A549 (cell line): ENCODE measurements around the gene KLRD1.

ENCODE experiments used
- MAX ChIP-seq: IDR thresholded peaks from 2 replicates; pipeline ENCODE4 v1.6.1; 2012
- POLR2A ChIP-seq: IDR thresholded peaks from 2 replicates; pipeline ENCODE4 v1.6.1; 2012; ENCODE audit warnings: mild to moderate bottlenecking, low read length
- RAD21 ChIP-seq, 2 experiments: fragments of >200 bp in 1 of 2; sonication (Bioruptor Twin) in 1 of 2; formaldehyde crosslinking in 1 of 2; IDR thresholded peaks in 1 of 2; conservative IDR thresholded peaks in 1 of 2; 2 replicates in 1 of 2; 3 replicates in 1 of 2; pipeline ENCODE4 v1.6.1; 2012 to 2018; ENCODE audit warnings: inconsistent platforms in 1 of 2
- TF ChIP-seq, protein P1 (sequence below): fragments of >200 bp; sonication (Bioruptor Twin); formaldehyde crosslinking; IDR thresholded peaks from 3 replicates; pipeline ENCODE4 v1.5.1; 2016

GRCh38 chr12:10279937-10280336 lies 27.7 kb upstream of the KLRD1 start:
- no peak for TF ChIP-seq MAX
- TF ChIP-seq RAD21 (conservative IDR thresholded peaks at IDR 0.05 in 1 of 2, IDR thresholded peaks at IDR 0.05 in 1 of 2): no peak
- TF ChIP-seq, protein P1, sequence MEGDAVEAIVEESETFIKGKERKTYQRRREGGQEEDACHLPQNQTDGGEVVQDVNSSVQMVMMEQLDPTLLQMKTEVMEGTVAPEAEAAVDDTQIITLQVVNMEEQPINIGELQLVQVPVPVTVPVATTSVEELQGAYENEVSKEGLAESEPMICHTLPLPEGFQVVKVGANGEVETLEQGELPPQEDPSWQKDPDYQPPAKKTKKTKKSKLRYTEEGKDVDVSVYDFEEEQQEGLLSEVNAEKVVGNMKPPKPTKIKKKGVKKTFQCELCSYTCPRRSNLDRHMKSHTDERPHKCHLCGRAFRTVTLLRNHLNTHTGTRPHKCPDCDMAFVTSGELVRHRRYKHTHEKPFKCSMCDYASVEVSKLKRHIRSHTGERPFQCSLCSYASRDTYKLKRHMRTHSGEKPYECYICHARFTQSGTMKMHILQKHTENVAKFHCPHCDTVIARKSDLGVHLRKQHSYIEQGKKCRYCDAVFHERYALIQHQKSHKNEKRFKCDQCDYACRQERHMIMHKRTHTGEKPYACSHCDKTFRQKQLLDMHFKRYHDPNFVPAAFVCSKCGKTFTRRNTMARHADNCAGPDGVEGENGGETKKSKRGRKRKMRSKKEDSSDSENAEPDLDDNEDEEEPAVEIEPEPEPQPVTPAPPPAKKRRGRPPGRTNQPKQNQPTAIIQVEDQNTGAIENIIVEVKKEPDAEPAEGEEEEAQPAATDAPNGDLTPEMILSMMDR: no peak
- TF ChIP-seq POLR2A: no peak
